Parathyroid adenoma (tissue), 2 donors: ENCODE measurements around the gene CCDC24.

Source experiments
- H2AFZ ChIP-seq: fragments of 300-600 bp; sonication (generic); one replicate; pipeline ENCODE4 v1.7.0; 2017; ENCODE audit warnings: antibody characterized with exemption, mild to moderate bottlenecking
- H3K27ac ChIP-seq: fragments of 300-600 bp; sonication (generic); one replicate; pipeline ENCODE4 v1.7.0; 2017
- H3K27me3 ChIP-seq: fragments of 300-600 bp; sonication (generic); one replicate; pipeline ENCODE4 v1.7.0; 2017; ENCODE audit warnings: low read length; ENCODE audit not compliant: control insufficient read depth, insufficient read depth
- H3K36me3 ChIP-seq: fragments of 300-600 bp; sonication (generic); one replicate; pipeline ENCODE4 v1.7.0; 2017; ENCODE audit warnings: low read length; ENCODE audit not compliant: control insufficient read depth, insufficient read depth
- H3K4me1 ChIP-seq: fragments of 300-600 bp; sonication (generic); one replicate; pipeline ENCODE4 v1.7.0; 2017; ENCODE audit warnings: control low read depth
- H3K4me2 ChIP-seq: fragments of 300-600 bp; sonication (generic); one replicate; pipeline ENCODE4 v1.7.0; 2017; ENCODE audit warnings: low read length
- H3K4me3 ChIP-seq: fragments of 300-600 bp; sonication (generic); one replicate; pipeline ENCODE4 v1.7.0; 2017; ENCODE audit warnings: low read depth, low read length
- H3K79me2 ChIP-seq: fragments of 300-600 bp; sonication (generic); one replicate; pipeline ENCODE4 v1.7.0; 2017; ENCODE audit warnings: control low read depth
- H3K9ac ChIP-seq: fragments of 300-600 bp; sonication (generic); one replicate; pipeline ENCODE4 v1.7.0; 2017; ENCODE audit warnings: mild to moderate bottlenecking
- H3K9me3 ChIP-seq: fragments of 300-600 bp; sonication (generic); one replicate; pipeline ENCODE4 v1.7.0; 2017; ENCODE audit warnings: low read length; ENCODE audit not compliant: control insufficient read depth
- TF ChIP-seq, protein P1 (sequence below): fragments of 300-600 bp; sonication (generic); IDR thresholded peaks from one replicate; pipeline ENCODE4 v1.7.0; 2017; ENCODE audit warnings: antibody characterized with exemption, mild to moderate bottlenecking
- donor health status: primary hyperparathyroidism.

CCDC24 gene

GRCh38 chr1:43951021-43951985 lies 40.1 kb upstream of the CCDC24 start:
- Histone ChIP-seq H3K79me2 (peaks cover 8% of the 10 kb centered on the region), H2AFZ (no peak overlapping the region), H3K27me3 (no peaks in the 10 kb centered on the region), H3K4me2 (no peak overlapping the region), H3K27ac (no peak overlapping the region), H3K4me1 (peaks cover 8% of the 10 kb centered on the region), H3K4me3 (no peak overlapping the region), H3K9ac (no peak overlapping the region), H3K36me3 (no peaks in the 10 kb centered on the region), H3K9me3 (no peaks in the 10 kb centered on the region)
- TF ChIP-seq, protein P1, sequence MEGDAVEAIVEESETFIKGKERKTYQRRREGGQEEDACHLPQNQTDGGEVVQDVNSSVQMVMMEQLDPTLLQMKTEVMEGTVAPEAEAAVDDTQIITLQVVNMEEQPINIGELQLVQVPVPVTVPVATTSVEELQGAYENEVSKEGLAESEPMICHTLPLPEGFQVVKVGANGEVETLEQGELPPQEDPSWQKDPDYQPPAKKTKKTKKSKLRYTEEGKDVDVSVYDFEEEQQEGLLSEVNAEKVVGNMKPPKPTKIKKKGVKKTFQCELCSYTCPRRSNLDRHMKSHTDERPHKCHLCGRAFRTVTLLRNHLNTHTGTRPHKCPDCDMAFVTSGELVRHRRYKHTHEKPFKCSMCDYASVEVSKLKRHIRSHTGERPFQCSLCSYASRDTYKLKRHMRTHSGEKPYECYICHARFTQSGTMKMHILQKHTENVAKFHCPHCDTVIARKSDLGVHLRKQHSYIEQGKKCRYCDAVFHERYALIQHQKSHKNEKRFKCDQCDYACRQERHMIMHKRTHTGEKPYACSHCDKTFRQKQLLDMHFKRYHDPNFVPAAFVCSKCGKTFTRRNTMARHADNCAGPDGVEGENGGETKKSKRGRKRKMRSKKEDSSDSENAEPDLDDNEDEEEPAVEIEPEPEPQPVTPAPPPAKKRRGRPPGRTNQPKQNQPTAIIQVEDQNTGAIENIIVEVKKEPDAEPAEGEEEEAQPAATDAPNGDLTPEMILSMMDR, result no peak

DNA sequence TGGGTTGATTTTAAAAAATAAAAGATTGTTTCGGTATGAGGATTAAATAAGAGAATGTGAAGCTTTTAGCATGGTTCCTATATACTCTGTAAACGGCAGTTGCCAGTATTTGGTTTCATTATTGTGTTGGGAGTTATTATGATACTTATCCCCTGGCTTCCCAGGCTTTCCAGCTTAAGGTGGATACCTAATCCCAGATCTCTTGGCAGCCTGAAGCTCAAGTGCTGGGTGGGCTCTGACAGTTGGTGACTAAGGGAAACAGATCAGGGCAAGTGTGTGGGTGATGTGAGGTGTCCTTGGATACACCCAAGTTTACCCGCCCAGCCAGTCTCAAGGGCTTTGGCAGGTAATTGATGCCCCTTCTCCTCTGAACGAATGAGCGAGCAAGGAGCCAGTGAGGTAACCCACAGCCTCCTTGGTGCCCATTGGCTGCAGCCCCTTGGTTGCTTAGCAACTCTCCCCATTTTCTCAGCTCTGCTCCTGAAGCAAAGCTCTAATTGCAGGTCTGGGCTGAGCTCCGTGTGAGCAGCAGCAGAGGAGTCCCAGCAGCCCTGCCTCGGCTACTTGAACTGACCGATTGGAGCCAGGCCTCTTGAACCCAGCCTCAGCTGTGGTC lies 38.6 kb upstream of the CCDC24 start:
- Histone ChIP-seq H3K9me3 (no peaks in the 10 kb centered on the region), H3K4me2 (peak overlapping the region; percentile 51), H3K27me3 (no peaks in the 10 kb centered on the region), H2AFZ (no peak overlapping the region), H3K36me3 (no peaks in the 10 kb centered on the region), H3K79me2 (peaks cover 2% of the 10 kb centered on the region), H3K27ac (peak overlapping the region; percentile 60), H3K4me3 (peak overlapping the region; percentile 0), H3K9ac (no peak overlapping the region), H3K4me1 (peaks cover 8% of the 10 kb centered on the region)
- TF ChIP-seq, protein P1, result no peak

- Histone ChIP-seq H3K27me3 (no peaks in the 10 kb centered on the region), H3K4me1 (peaks cover 5% of the 10 kb centered on the region), H3K79me2 (no peaks in the 10 kb centered on the region), H3K4me3 (peak overlapping the region; percentile 0), H3K27ac (peak overlapping the region; percentile 60), H3K9ac (no peak overlapping the region), H3K9me3 (no peaks in the 10 kb centered on the region), H3K36me3 (no peaks in the 10 kb centered on the region), H3K4me2 (peak overlapping the region; percentile 51), H2AFZ (no peak overlapping the region)
- TF ChIP-seq, protein P1, result no peak
Observed at GRCh38 chr1:43953361-43953760, 38.0 kb upstream of the CCDC24 start.

DNA sequence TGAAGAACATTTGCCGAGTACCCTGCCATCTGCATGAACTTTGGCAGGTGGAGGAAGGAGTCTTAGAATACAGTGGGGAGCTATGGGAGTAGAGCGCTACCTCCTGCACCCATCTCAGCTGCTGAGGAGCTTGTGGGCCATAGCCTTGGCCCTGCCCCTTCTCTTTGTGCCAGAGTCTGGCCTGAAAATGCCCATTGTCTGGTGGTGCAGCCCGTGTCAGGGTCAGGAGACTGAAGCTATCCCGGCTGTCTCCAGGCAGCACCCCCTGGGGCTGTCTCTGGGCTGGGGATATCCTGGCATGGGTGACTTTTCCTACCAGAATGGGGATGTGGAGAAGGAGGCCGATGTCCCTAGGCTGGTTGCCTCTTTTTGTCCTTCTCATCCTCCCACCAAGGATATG lies 37.4 kb upstream of the CCDC24 start:
- H3K9ac ChIP-seq, result no peak overlapping the region
- H3K79me2 ChIP-seq, result no peaks in the 10 kb centered on the region
- no peak overlapping the region for H3K27ac ChIP-seq
- H3K4me2 ChIP-seq, result no peak overlapping the region
- no peaks in the 10 kb centered on the region for H3K36me3 ChIP-seq
- H3K4me1 ChIP-seq, result peaks cover 3% of the 10 kb centered on the region
- no peaks in the 10 kb centered on the region for H3K9me3 ChIP-seq
- H2AFZ ChIP-seq, result no peak overlapping the region
- H3K27me3 ChIP-seq, result no peaks in the 10 kb centered on the region
- TF ChIP-seq, protein P1, result no peak
- H3K4me3 ChIP-seq, result no peak overlapping the region
